Heart left ventricle (tissue), 13 donors: Measurements from ENCODE around the gene RALB.

Experiments
- CTCF ChIP-seq, 12 donors: fragments of 200-600 bp; sonication (generic) in 4 of 12; IDR thresholded peaks; one replicate each; pipeline versions ENCODE4 v1.5.0 to v1.8.0; 2018 to 2022; ENCODE audit warnings: antibody characterized with exemption in 12 of 12, mild to moderate bottlenecking in 5 of 12
- POLR2A ChIP-seq, 2 donors: fragments of 450-650 bp; IDR thresholded peaks; one replicate each; pipeline ENCODE4 v1.6.1; 2017; ENCODE audit warnings: antibody characterized with exemption in 2 of 2, mild to moderate bottlenecking in 2 of 2, moderate library complexity in 2 of 2
- donor health status: ischemic (EF 13 %, LVEDD 7.1; RV severe dilation, severe dysfunction).
- donor health status: DM: no; HTN: yes; CAD: no.
- donor health status: DM: no; HTN: no; CAD: no.
- donor health status: ischemic (EF 25% LVEDD 6.9; RV normal size, moderate dysfunction).
- donor health status: ischemic (EF 25% LVEDD 5.7; RV mildly dilated, moderate dysfunction).
- donor health status: ischemic (EF 35%, LVEDD 5.7; RV mildly dilated, moderate dysfunction).
- donor health status: nonischemic (EF 11% LVEDD 7.7; RV severe dilation, severe dysfunction).
- donor health status: DM: yes; HTN: yes; CAD: no.
- donor health status: PGD.
- donor health status: ischemic (EF 29% LVEDD 5.4; RV normal size, mild dysfunction).
- donor health status: nonischemic (EF 23%, LVEDD 6.1; RV moderate dilation, normal function).

- TF ChIP-seq POLR2A (IDR thresholded peaks at IDR 0.05) (no peak), CTCF (IDR thresholded peaks at IDR 0.05) (no peak)
These were observed 40.7 kb downstream of the RALB start for GRCh38 chr2:120293096-120294007.
